Smooth muscle cell (in vitro differentiated cells): ENCODE data around the gene TRIM69. TPM values are rescaled to one million over a fixed set of nuclear protein-coding genes. Genes with fewer than 3 reads are reported as not detected.

Experiments used
- DNase-seq: peaks from one replicate; lab custom pipeline; 2025; ENCODE audit not compliant: unreplicated experiment; lab: John Stamatoyannopoulos, UW
- H2AFZ ChIP-seq: fragments of 200-600 bp; sonication (generic); 2 replicates; pipeline ENCODE4 v1.6.0; 2016; ENCODE audit warnings: antibody characterized with exemption, low read depth, mild to moderate bottlenecking
- H3F3A ChIP-seq: fragments of 200-600 bp; sonication (generic); 2 replicates; pipeline ENCODE4 v1.6.0; 2017; ENCODE audit warnings: antibody characterized with exemption, low read depth
- H3K27ac ChIP-seq: fragments of 200-600 bp; sonication (generic); 2 replicates; pipeline ENCODE4 v1.5.1; 2016; ENCODE audit warnings: low read depth, mild to moderate bottlenecking
- H3K27me3 ChIP-seq: fragments of 200-600 bp; sonication (generic); 2 replicates; pipeline ENCODE4 v1.6.1; 2016; ENCODE audit warnings: low read depth, mild to moderate bottlenecking
- H3K36me3 ChIP-seq: fragments of 200-600 bp; sonication (generic); 2 replicates; pipeline ENCODE4 v1.5.1; 2016; ENCODE audit warnings: low read depth
- H3K4me1 ChIP-seq: fragments of 200-600 bp; sonication (generic); 2 replicates; pipeline ENCODE4 v1.5.1; 2016; ENCODE audit warnings: low read depth
- H3K4me2 ChIP-seq: fragments of 200-600 bp; sonication (generic); 2 replicates; pipeline ENCODE4 v1.6.0; 2016; ENCODE audit warnings: mild to moderate bottlenecking
- H3K4me3 ChIP-seq: fragments of 200-600 bp; sonication (generic); 2 replicates; pipeline ENCODE4 v1.5.1; 2016; ENCODE audit warnings: mild to moderate bottlenecking
- H3K79me2 ChIP-seq: fragments of 200-600 bp; sonication (generic); 2 replicates; pipeline ENCODE4 v1.6.0; 2016; ENCODE audit warnings: low read depth, mild to moderate bottlenecking
- H3K9ac ChIP-seq: fragments of 200-600 bp; sonication (generic); 2 replicates; pipeline ENCODE4 v1.6.0; 2016; ENCODE audit warnings: low read depth
- H3K9me3 ChIP-seq: fragments of 200-600 bp; sonication (generic); replicated peaks from 2 replicates; pipeline ENCODE4 v1.5.1; 2016; ENCODE audit warnings: low read depth
- H4K20me1 ChIP-seq: fragments of 200-600 bp; sonication (generic); 2 replicates; pipeline ENCODE4 v1.6.0; 2016; ENCODE audit warnings: low read depth
- CTCF ChIP-seq: fragments of 200-600 bp; sonication (generic); IDR thresholded peaks from 2 replicates; pipeline ENCODE4 v1.5.1; 2017; ENCODE audit warnings: borderline replicate concordance, mild to moderate bottlenecking, antibody characterized with exemption; ENCODE audit not compliant: insufficient read depth, poor library complexity, severe bottlenecking
- WGBS: methylation state at CpG from one replicate; pipeline ENCODE4 v1.1.7; 2016; ENCODE audit warnings: low lambda C conversion rate; 5-methylcytosine and 5-hydroxymethylcytosine counted together
- polyA plus RNA-seq: library from polyadenylated mRNA; unstranded; fragments of >200 nt; fragmentation: Nextera tagmentation; extraction: Ambion mirVana; gene quantifications from 2 replicates; pipeline ENCODE4 v1.2.1, GENCODE V29; 2016
- total RNA-seq: library from RNA; depleted of rRNA; stranded (reverse); fragments of >200 nt; gene quantifications from 2 replicates; pipeline ENCODE4 v1.2.3, GENCODE V29; 2014

Gene TRIM69
- total and polyA plus RNA-seq, 2 experiments from 2014 or later: 4.2 to 4.8 TPM

- Histone ChIP-seq H3K27ac (no peak overlapping the region), H3K79me2 (no peaks in the 10 kb centered on the region), H3K36me3 (peaks cover 10% of the 10 kb centered on the region), H3K27me3 (no peaks in the 10 kb centered on the region), H3F3A (peaks cover 3% of the 10 kb centered on the region), H3K9me3 (no peaks in the 10 kb centered on the region), H3K4me1 (no peaks in the 10 kb centered on the region), H3K9ac (no peak overlapping the region), H3K4me3 (no peak overlapping the region), H2AFZ (no peak overlapping the region), H3K4me2 (no peak overlapping the region), H4K20me1 (no peaks in the 10 kb centered on the region)
- DNase-seq: no peak
- no peak for TF ChIP-seq CTCF
- whole genome bisulfite sequencing: 88% methylated on average over 2 of the region's 2 CpGs
These were observed 14.3 kb upstream of the TRIM69 start for GRCh38 chr15:44722011-44722410.

GRCh38 chr15:44726136-44726535, 10.2 kb upstream of the TRIM69 start:
- Histone ChIP-seq H3K4me3 (no peak overlapping the region), H3K4me2 (peak overlapping the region; percentile 35), H2AFZ (no peak overlapping the region), H3F3A (peaks cover 16% of the 10 kb centered on the region), H3K9ac (no peak overlapping the region), H3K4me1 (no peaks in the 10 kb centered on the region), H3K27me3 (no peaks in the 10 kb centered on the region), H3K9me3 (no peaks in the 10 kb centered on the region), H3K79me2 (no peaks in the 10 kb centered on the region), H4K20me1 (no peaks in the 10 kb centered on the region), H3K27ac (peak overlapping the region; percentile 83), H3K36me3 (no peaks in the 10 kb centered on the region)
- TF ChIP-seq CTCF: no peak
- DNase-seq: no peak
- 68% methylated on average over 7 of the region's 7 CpGs for WGBS

GRCh38 chr15:44726568-44727484, 9.5 kb upstream of the TRIM69 start:
- Histone ChIP-seq H3K4me3 (no peak overlapping the region), H3K9me3 (no peaks in the 10 kb centered on the region), H3K9ac (peak overlapping the region; percentile 42), H3K27me3 (no peaks in the 10 kb centered on the region), H3K36me3 (no peaks in the 10 kb centered on the region), H2AFZ (no peak overlapping the region), H3K79me2 (no peaks in the 10 kb centered on the region), H3K27ac (peak overlapping the region; percentile 83), H3K4me1 (no peaks in the 10 kb centered on the region), H3K4me2 (peak overlapping the region; percentile 35), H4K20me1 (no peaks in the 10 kb centered on the region), H3F3A (peaks cover 16% of the 10 kb centered on the region)
- no peak for DNase-seq
- WGBS: 24% methylated on average over 5 of the region's 5 CpGs
- TF ChIP-seq CTCF: no peak
